ENCODE data around the gene KCNG2.

DNA sequence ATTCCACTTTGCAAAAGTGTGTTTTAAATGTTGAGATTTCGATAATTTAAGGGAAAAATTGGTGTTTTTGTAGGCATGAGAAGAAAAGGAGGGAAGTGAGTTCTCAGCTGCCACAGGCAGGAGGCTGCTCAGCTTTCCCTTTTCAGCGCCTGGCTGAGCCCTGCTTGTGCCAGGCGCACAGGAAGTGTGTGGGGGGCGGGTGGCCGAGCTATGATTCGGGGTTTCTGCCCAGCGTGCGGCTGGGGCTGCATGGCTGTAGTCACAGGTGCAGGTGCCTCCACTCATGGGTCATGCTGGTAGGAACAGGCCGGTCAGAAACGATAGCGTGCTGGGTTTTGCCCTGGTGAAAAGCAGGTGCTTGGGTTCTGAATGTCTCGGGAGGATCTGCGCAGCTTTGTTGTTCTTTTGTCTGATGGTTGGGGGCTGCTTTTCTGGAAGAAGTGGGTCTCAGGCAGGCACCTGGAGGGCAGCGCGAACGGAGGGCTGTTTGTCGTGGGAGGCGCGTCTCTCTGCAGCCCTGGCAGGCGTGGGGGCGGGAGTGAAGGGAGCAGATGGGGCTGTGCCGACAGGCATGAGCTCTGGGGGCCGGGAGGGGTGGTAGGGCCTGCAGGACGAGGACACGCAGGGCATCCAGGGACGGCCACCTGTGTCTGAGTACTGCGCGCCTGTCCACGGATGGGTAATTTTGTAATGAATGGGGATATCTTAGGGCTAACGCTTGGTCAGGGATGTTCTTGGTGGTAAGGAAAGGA, 2.1 kb downstream of the KCNG2 start:
- TF ChIP-seq, protein P1, sequence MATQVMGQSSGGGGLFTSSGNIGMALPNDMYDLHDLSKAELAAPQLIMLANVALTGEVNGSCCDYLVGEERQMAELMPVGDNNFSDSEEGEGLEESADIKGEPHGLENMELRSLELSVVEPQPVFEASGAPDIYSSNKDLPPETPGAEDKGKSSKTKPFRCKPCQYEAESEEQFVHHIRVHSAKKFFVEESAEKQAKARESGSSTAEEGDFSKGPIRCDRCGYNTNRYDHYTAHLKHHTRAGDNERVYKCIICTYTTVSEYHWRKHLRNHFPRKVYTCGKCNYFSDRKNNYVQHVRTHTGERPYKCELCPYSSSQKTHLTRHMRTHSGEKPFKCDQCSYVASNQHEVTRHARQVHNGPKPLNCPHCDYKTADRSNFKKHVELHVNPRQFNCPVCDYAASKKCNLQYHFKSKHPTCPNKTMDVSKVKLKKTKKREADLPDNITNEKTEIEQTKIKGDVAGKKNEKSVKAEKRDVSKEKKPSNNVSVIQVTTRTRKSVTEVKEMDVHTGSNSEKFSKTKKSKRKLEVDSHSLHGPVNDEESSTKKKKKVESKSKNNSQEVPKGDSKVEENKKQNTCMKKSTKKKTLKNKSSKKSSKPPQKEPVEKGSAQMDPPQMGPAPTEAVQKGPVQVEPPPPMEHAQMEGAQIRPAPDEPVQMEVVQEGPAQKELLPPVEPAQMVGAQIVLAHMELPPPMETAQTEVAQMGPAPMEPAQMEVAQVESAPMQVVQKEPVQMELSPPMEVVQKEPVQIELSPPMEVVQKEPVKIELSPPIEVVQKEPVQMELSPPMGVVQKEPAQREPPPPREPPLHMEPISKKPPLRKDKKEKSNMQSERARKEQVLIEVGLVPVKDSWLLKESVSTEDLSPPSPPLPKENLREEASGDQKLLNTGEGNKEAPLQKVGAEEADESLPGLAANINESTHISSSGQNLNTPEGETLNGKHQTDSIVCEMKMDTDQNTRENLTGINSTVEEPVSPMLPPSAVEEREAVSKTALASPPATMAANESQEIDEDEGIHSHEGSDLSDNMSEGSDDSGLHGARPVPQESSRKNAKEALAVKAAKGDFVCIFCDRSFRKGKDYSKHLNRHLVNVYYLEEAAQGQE (IDR thresholded peaks at IDR 0.05; ENCODE audit: borderline replicate concordance in 1 of 2, low read depth in 1 of 2, low read length in 2 of 2), result no peak
- TF ChIP-seq, protein P2, sequence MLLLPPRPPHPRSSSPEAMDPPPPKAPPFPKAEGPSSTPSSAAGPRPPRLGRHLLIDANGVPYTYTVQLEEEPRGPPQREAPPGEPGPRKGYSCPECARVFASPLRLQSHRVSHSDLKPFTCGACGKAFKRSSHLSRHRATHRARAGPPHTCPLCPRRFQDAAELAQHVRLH (CRISPR knock-in tag; IDR thresholded peaks at IDR 0.05; ENCODE audit: borderline replicate concordance, low read depth), result no peak
- TF ChIP-seq, protein P3, sequence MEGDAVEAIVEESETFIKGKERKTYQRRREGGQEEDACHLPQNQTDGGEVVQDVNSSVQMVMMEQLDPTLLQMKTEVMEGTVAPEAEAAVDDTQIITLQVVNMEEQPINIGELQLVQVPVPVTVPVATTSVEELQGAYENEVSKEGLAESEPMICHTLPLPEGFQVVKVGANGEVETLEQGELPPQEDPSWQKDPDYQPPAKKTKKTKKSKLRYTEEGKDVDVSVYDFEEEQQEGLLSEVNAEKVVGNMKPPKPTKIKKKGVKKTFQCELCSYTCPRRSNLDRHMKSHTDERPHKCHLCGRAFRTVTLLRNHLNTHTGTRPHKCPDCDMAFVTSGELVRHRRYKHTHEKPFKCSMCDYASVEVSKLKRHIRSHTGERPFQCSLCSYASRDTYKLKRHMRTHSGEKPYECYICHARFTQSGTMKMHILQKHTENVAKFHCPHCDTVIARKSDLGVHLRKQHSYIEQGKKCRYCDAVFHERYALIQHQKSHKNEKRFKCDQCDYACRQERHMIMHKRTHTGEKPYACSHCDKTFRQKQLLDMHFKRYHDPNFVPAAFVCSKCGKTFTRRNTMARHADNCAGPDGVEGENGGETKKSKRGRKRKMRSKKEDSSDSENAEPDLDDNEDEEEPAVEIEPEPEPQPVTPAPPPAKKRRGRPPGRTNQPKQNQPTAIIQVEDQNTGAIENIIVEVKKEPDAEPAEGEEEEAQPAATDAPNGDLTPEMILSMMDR (CRISPR knock-in tag; IDR thresholded peaks at IDR 0.05), result no peak
- no peak for TF ChIP-seq ZNF781 (CRISPR knock-in tag; IDR thresholded peaks at IDR 0.05; ENCODE audit: borderline replicate concordance, not compliant biosample characterization)
- no peak for TF ChIP-seq CEBPB (IDR thresholded peaks at IDR 0.05; ENCODE audit: borderline replicate concordance, low read depth, low read length)
- no peak for TF ChIP-seq ZNF138 (CRISPR knock-in tag; IDR thresholded peaks at IDR 0.05; ENCODE audit: low read depth)
- TF ChIP-seq ZNF75D (CRISPR knock-in tag; IDR thresholded peaks at IDR 0.05; ENCODE audit: borderline replicate concordance), result no peak
- TF ChIP-seq ATM (IDR thresholded peaks at IDR 0.05; ENCODE audit: borderline replicate concordance), result no peak
- no peak for TF ChIP-seq ZFP1 (CRISPR knock-in tag; IDR thresholded peaks at IDR 0.05)
- TF ChIP-seq TCF7 (IDR thresholded peaks at IDR 0.05; ENCODE audit: low read depth), result no peak

Data from HepG2 (cell line).